Vagina (tissue), 2 donors: ENCODE measurements around the gene ACVRL1.

ENCODE experiments used
- CTCF ChIP-seq, 3 experiments: fragments of 450-650 bp in 2 of 3; fragments of 200-600 bp in 1 of 3; sonication (generic) in 1 of 3; IDR thresholded peaks; one replicate each; pipeline ENCODE4 v1.5.1; 2017 to 2019; ENCODE audit warnings: antibody characterized with exemption in 3 of 3, mild to moderate bottlenecking in 2 of 3, moderate library complexity in 2 of 3
- POLR2A ChIP-seq, 2 donors: fragments of 450-650 bp; IDR thresholded peaks; one replicate each; pipeline ENCODE4 v1.6.1; 2017; ENCODE audit warnings: antibody characterized with exemption in 2 of 2, mild to moderate bottlenecking in 2 of 2, moderate library complexity in 2 of 2
- POLR2AphosphoS5 ChIP-seq, 2 donors: sonication (generic); formaldehyde crosslinking; IDR thresholded peaks; one replicate each; pipeline ENCODE4 v1.9.0; 2017; ENCODE audit warnings: antibody characterized with exemption in 2 of 2, mild to moderate bottlenecking in 2 of 2, low read depth in 1 of 2; ENCODE audit not compliant: insufficient read depth in 1 of 2

GRCh38 chr12:51938726-51939125 lies 31.4 kb downstream of the ACVRL1 start:
- peak in 1 of 2 donors; percentile 34 for TF ChIP-seq POLR2AphosphoS5 (IDR thresholded peaks at IDR 0.05; ENCODE audit: insufficient read depth in 1 of 2, low read depth in 1 of 2)
- TF ChIP-seq POLR2A (IDR thresholded peaks at IDR 0.05): no peak
- no peak for TF ChIP-seq CTCF (IDR thresholded peaks at IDR 0.05)
